Epithelial cell of esophagus (primary cell): Measurements from ENCODE around the gene CDC6.
A peak's percentile ranks its signal among the peaks of the same experiment; 100 is the strongest.

Experiments used
- DNase-seq: peaks from one replicate; pipeline ENCODE4 v3.0.0; 2010; ENCODE audit warnings: low read depth
- H3K4me3 ChIP-seq: 2 replicates; pipeline ENCODE4 v1.5.1; 2011; ENCODE audit warnings: mild to moderate bottlenecking, low read length, control low read depth
- CTCF ChIP-seq: IDR thresholded peaks from 2 replicates; pipeline ENCODE4 v1.5.1; 2011; ENCODE audit warnings: low read depth, mild to moderate bottlenecking, low read length, control low read depth, inconsistent platforms; ENCODE audit not compliant: insufficient read depth; ENCODE audit errors: missing control alignments

The CDC6 gene

GRCh38 chr17:40316571-40317344 lies 29.1 kb downstream of the CDC6 start:
- peak overlapping the region; percentile 30 for H3K4me3 ChIP-seq
- peak; percentile 3 for TF ChIP-seq CTCF
- peak; percentile 82 for DNase-seq

DNA sequence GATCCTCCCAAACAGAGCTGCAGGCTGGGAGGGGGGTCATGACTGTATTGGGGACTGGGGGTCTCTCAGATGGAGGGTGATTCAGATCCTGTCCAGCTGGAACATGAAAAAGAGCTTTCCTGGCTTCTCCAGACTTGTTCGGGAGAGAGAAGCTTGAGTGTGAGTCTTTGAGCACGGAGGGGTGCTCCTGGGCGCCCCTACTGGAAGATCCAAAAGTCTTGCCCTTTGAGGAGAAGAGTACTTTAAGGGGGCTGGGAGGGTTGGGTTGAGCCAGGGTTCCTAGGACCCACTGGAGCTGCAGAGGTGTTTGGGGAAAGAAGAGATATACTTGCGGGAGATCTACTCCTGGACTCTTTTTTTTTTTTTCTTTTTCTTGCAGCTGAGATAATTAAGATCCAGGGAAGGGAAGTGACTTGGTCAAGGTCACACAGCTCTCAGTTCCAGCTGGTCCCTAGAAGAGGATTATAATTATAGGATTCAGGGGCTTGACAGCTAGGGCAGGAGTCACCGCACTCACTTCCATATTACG lies 29.7 kb downstream of the CDC6 start:
- H3K4me3 ChIP-seq: peak overlapping the region; percentile 85
- peak; percentile 79 for DNase-seq
- peak; percentile 70 for TF ChIP-seq CTCF

GRCh38 chr17:40317880-40318829 lies 30.5 kb downstream of the CDC6 start:
- peak; percentile 98 for DNase-seq
- no peak for TF ChIP-seq CTCF
- H3K4me3 ChIP-seq: peak overlapping the region; percentile 85

GRCh38 chr17:40318830-40319391 lies 31.2 kb downstream of the CDC6 start:
- no peak for TF ChIP-seq CTCF
- H3K4me3 ChIP-seq: peak overlapping the region; percentile 85
- DNase-seq: no peak

GRCh38 chr17:40319651-40320540 lies 32.2 kb downstream of the CDC6 start:
- TF ChIP-seq CTCF: no peak
- no peak for DNase-seq
- H3K4me3 ChIP-seq: peak overlapping the region; percentile 85
